Adrenal gland (tissue), 12 donors: ENCODE measurements around the gene IRF9. TPM values are rescaled to one million over a fixed set of nuclear protein-coding genes. Genes with fewer than 3 reads are reported as not detected.
A peak's percentile ranks its signal among the peaks of the same experiment; 100 is the strongest.

ENCODE experiments used
- DNase-seq, 7 donors: peaks; one replicate each; pipeline ENCODE4 v3.0.0-alpha.2; 2019 to 2020
- H3K27ac ChIP-seq, 5 donors: fragments of 200-600 bp; sonication (generic) in 4 of 5; 1 replicate in 3 of 5; 2 replicates in 2 of 5; pipeline versions ENCODE4 v1.5.1 to v1.8.0; 2016 to 2020; ENCODE audit warnings: mild to moderate bottlenecking in 1 of 5
- H3K27me3 ChIP-seq: fragments of 200-600 bp; 2 replicates; pipeline ENCODE4 v1.8.0; 2021
- H3K36me3 ChIP-seq, 2 donors: fragments of 200-600 bp; replicated peaks in 1 of 2; 1 replicate in 1 of 2; 2 replicates in 1 of 2; pipeline versions ENCODE4 v1.5.1 to v1.8.0; 2018 to 2022
- H3K4me1 ChIP-seq, 2 donors: fragments of 200-600 bp; replicated peaks in 1 of 2; 1 replicate in 1 of 2; 2 replicates in 1 of 2; pipeline versions ENCODE4 v1.5.1 to v1.8.0; 2018 to 2021
- H3K4me3 ChIP-seq, 4 donors: fragments of 200-600 bp; sonication (generic) in 3 of 4; one replicate each; pipeline ENCODE4 v1.5.1; 2016 to 2018
- H3K9me3 ChIP-seq, 3 donors: fragments of 200-600 bp; sonication (generic) in 1 of 3; replicated peaks in 1 of 3; 1 replicate in 2 of 3; 2 replicates in 1 of 3; pipeline versions ENCODE4 v1.5.1 to v1.8.0; 2016 to 2021
- POLR2A ChIP-seq, 2 donors: fragments of 450-650 bp; IDR thresholded peaks; one replicate each; pipeline ENCODE4 v1.6.1; 2017; ENCODE audit warnings: antibody characterized with exemption in 2 of 2, mild to moderate bottlenecking in 2 of 2, moderate library complexity in 1 of 2
- WGBS, 4 donors: extraction: QIAGEN DNeasy Blood & Tissue Kit in 2 of 4; methylation state at CpG; one replicate each; pipeline versions ENCODE4 v1.1.5 to v1.1.7; 2013 to 2017; 5-methylcytosine and 5-hydroxymethylcytosine counted together
- intact Hi-C, 2 donors: fragments of 100-400 bp; cut with DNase I; formaldehyde crosslinking; loops; one replicate each; pipeline versions ENCODE4 v1.14.1 to v1.15.0; 2022 to 2023
- polyA plus RNA-seq, 3 donors: library from polyadenylated mRNA; stranded (reverse); fragments of 200-250 nt in 2 of 3; fragments of 350-450 nt in 1 of 3; fragmentation: Illumina TruSeq in 1 of 3; extraction: RNeasy Lipid Tissue Mini Kit (QIAGEN cat#74804) in 1 of 3; gene quantifications; one replicate each; pipeline ENCODE4 v1.2.3, GENCODE V29; 2013 to 2014
- total RNA-seq, 9 donors: library from RNA; depleted of rRNA in 4 of 9; stranded (reverse); fragments of >200 nt in 4 of 9; fragments of 120-200 nt in 1 of 9; fragmentation: NEBNext Ultra II Directional in 1 of 9; extraction: Animal tissue kit (Norgen Biotek cat#: 25700) in 1 of 9; gene quantifications; one replicate each; pipeline versions ENCODE4 v1.1.0 to v1.2.4, GENCODE V29; 2013 to 2023
- TF ChIP-seq, protein P1 (sequence below), 6 experiments: fragments of 450-650 bp in 4 of 6; fragments of 200-600 bp in 2 of 6; sonication (generic) in 1 of 6; IDR thresholded peaks; 1 replicate in 5 of 6; 2 replicates in 1 of 6; pipeline versions ENCODE4 v1.5.1 to v1.8.0; 2016 to 2021; ENCODE audit warnings: antibody characterized with exemption in 6 of 6, mild to moderate bottlenecking in 2 of 6, moderate library complexity in 1 of 6
- donor health status: healthy with polysubstance abuse.
- donor health status: Bipolar disorder and iron deficiency.
- donor health status: DM: yes; HTN: yes; CAD: no.
- donor health status: DM: no; HTN: no; CAD: no.
- donor health status: DM: no; HTN: no; CAD: no.
- donor health status: DM: yes; HTN: yes; CAD: no.

The IRF9 gene
- total and polyA plus RNA-seq, 12 donors: 32.4 to 151 (median 103) TPM

- TF ChIP-seq, protein P1, sequence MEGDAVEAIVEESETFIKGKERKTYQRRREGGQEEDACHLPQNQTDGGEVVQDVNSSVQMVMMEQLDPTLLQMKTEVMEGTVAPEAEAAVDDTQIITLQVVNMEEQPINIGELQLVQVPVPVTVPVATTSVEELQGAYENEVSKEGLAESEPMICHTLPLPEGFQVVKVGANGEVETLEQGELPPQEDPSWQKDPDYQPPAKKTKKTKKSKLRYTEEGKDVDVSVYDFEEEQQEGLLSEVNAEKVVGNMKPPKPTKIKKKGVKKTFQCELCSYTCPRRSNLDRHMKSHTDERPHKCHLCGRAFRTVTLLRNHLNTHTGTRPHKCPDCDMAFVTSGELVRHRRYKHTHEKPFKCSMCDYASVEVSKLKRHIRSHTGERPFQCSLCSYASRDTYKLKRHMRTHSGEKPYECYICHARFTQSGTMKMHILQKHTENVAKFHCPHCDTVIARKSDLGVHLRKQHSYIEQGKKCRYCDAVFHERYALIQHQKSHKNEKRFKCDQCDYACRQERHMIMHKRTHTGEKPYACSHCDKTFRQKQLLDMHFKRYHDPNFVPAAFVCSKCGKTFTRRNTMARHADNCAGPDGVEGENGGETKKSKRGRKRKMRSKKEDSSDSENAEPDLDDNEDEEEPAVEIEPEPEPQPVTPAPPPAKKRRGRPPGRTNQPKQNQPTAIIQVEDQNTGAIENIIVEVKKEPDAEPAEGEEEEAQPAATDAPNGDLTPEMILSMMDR (IDR thresholded peaks at IDR 0.05): no peak
- TF ChIP-seq POLR2A (IDR thresholded peaks at IDR 0.05): no peak
- H3K36me3 ChIP-seq: peaks cover 0 to 43% of the 10 kb centered on the region in 2 donors
- H3K4me1 ChIP-seq: peaks cover 17 to 26% of the 10 kb centered on the region in 2 donors
- H3K27me3 ChIP-seq: no peaks in the 10 kb centered on the region
- DNase-seq: no peak
- no peak overlapping the region for H3K27ac ChIP-seq
- WGBS, 4 donors: 90 to 91% (median 91%) methylated on average over 10 of the region's 10 CpGs
- H3K9me3 ChIP-seq: no peaks in the 10 kb centered on the region
- intact Hi-C loops: no loop called here
- H3K4me3 ChIP-seq: no peak overlapping the region
Observed at GRCh38 chr14:24190416-24190815, 29.4 kb downstream of the IRF9 start.

DNA sequence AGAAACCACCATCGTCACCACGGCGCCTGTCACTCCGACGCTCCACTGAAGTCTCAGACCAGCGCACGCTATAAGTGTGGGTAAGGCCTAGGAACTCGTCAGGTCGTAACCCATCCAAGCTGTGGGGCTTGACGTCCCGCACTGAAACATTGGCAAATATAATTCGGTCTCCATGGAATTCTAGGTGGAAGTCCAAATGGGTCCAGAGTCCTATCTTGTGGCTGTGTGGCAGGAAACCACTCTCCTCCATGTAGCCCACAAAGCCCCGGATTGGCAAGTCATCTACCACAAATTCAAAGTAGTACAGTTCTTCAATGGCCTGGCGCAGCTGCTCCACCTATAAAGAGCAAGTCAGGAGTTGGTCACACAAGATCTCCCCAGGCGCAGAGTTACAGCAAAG is 31.9 kb downstream of the IRF9 start:
- no peak for DNase-seq
- H3K4me3 ChIP-seq: no peak overlapping the region
- H3K27me3 ChIP-seq: no peaks in the 10 kb centered on the region
- peaks cover 0 to 31% of the 10 kb centered on the region in 2 donors for H3K36me3 ChIP-seq
- intact Hi-C loops: no loop called here
- 91 to 96% (median 95%) methylated on average over 13 to 15 of the region's 15 CpGs for WGBS, 4 donors
- TF ChIP-seq POLR2A (IDR thresholded peaks at IDR 0.05): no peak
- TF ChIP-seq, protein P1 (IDR thresholded peaks at IDR 0.05): no peak
- H3K4me1 ChIP-seq: peaks cover 21 to 33% of the 10 kb centered on the region in 2 donors
- no peak overlapping the region for H3K27ac ChIP-seq
- H3K9me3 ChIP-seq: no peaks in the 10 kb centered on the region

- intact Hi-C loops: no loop called here
- Histone ChIP-seq H3K27me3 (no peaks in the 10 kb centered on the region), H3K27ac (peak overlapping the region; percentile 80 to 99 (median 96)), H3K4me1 (peaks cover 16 to 31% of the 10 kb centered on the region in 2 donors), H3K4me3 (peak overlapping the region in 1 of 4 donors; percentile 81), H3K9me3 (no peaks in the 10 kb centered on the region), H3K36me3 (peaks cover 0 to 31% of the 10 kb centered on the region in 2 donors)
- 78 to 82% (median 80%) methylated on average over 5 to 7 of the region's 7 CpGs for WGBS, 4 donors
- no peak for DNase-seq
- TF ChIP-seq, protein P1 (IDR thresholded peaks at IDR 0.05): no peak
- no peak for TF ChIP-seq POLR2A (IDR thresholded peaks at IDR 0.05)
Observed at GRCh38 chr14:24194186-24194872, 33.3 kb downstream of the IRF9 start.

DNA sequence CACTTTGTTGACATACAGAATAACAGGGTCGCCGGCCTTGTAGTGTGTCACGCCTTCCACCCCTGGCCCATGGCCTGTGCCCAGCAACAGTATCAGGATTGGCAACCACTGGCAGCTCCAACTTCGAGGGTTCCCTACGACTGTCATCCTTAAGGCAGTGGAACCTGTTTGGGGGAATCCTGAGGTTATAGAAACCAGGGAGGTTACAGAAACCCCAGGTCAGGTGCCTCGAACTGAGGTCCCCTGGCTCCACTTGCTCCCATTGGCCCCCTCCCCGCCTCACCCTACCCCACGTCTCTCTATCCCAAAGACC is 33.8 kb downstream of the IRF9 start:
- Histone ChIP-seq H3K27me3 (no peaks in the 10 kb centered on the region), H3K27ac (peak overlapping the region; percentile 80 to 99 (median 96)), H3K4me3 (peak overlapping the region; percentile 81 to 97 (median 84)), H3K4me1 (peaks cover 16 to 30% of the 10 kb centered on the region in 2 donors), H3K9me3 (no peaks in the 10 kb centered on the region), H3K36me3 (peaks cover 0 to 27% of the 10 kb centered on the region in 2 donors)
- DNase-seq: no peak
- no peak for TF ChIP-seq POLR2A (IDR thresholded peaks at IDR 0.05)
- TF ChIP-seq, protein P1 (IDR thresholded peaks at IDR 0.05): no peak
- 45 to 52% (median 48%) methylated on average over 3 to 8 of the region's 8 CpGs for WGBS, 4 donors
- intact Hi-C loops: no loop called here
